Urinary bladder (tissue), 4 donors: Measurements from ENCODE around the gene STAM. TPM values are rescaled to one million over a fixed set of nuclear protein-coding genes. Genes with fewer than 3 reads are reported as not detected.
"Not testable (repeated sequence)": the region's sequence is repeated elsewhere in the genome, so short reads cannot be mapped to it uniquely, and the experiment has no call there.

Source experiments
- DNase-seq: peaks from one replicate; pipeline ENCODE4 v3.0.0-alpha.2; 2015; ENCODE audit errors: extremely low spot score
- H3K27ac ChIP-seq: one replicate; pipeline ENCODE4 v1.5.1; 2013; ENCODE audit warnings: low read depth, mild to moderate bottlenecking, moderate library complexity
- H3K36me3 ChIP-seq: one replicate; pipeline ENCODE4 v1.6.1; 2013; ENCODE audit warnings: mild to moderate bottlenecking, moderate library complexity; ENCODE audit not compliant: insufficient read depth
- H3K4me1 ChIP-seq: one replicate; pipeline ENCODE4 v1.6.1; 2013; ENCODE audit warnings: mild to moderate bottlenecking, moderate library complexity; ENCODE audit not compliant: insufficient read depth
- H3K4me3 ChIP-seq: one replicate; pipeline ENCODE4 v1.5.1; 2013; ENCODE audit warnings: low read depth, low read length
- WGBS: extraction: QIAGEN DNeasy Blood & Tissue Kit; methylation state at CpG from one replicate; pipeline ENCODE4 v1.1.7; 2013; 5-methylcytosine and 5-hydroxymethylcytosine counted together
- polyA plus RNA-seq: library from polyadenylated mRNA; stranded (reverse); fragments of 200-250 nt; gene quantifications from one replicate; pipeline ENCODE4 v1.2.3, GENCODE V29; 2013
- total RNA-seq: library from RNA; depleted of rRNA; stranded (reverse); fragments of >200 nt; gene quantifications from one replicate; pipeline ENCODE4 v1.2.3, GENCODE V29; 2014
- donor health status: healthy with polysubstance abuse.
- donor health status: healthy.

The STAM gene
- total and polyA plus RNA-seq, 2 donors: 12.5 to 55.0 TPM

DNA sequence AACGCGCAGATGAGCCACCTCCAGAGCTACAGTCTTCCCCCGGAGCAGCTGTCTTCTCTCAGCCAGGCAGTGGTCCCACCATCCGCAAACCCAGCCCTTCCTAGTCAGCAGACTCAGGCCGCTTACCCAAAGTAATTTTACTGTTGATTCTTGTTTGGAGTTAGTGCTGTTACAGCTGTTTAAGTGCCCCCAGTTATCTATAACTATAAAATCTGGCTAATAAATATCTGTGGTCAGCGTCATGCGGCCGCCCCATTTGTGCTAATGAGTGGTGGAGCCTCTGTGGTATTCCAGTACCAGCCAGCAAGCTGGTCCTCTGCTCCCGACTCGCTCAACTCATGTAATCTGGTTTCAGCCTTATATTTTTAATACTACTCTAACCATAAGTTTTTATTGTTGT lies 64.9 kb downstream of the STAM start:
- WGBS: 70% methylated on average over 10 of the region's 10 CpGs
- Histone ChIP-seq H3K36me3 (peaks cover 6% of the 10 kb centered on the region), H3K4me3 (no peak overlapping the region), H3K4me1 (no peaks in the 10 kb centered on the region), H3K27ac (no peak overlapping the region)
- DNase-seq: no peak

DNA sequence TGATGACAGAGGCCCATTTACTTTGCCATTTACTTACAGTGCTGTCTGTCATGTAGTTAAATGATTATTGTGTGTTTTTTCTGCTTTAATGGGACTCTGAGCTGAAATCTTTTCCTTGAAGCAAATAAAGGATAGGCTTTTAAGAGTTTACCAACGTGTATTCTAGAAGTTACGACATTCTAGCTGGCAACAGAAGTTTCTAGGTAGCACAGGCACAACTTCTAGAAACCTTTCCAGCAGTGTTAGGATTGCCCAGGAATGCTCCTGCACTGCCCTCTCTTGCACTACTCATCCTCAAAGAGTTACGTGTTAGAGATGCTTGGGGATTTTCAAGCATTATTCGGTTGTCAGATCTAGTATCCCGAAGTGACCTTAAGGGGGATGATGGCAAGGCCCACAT lies 65.5 kb downstream of the STAM start:
- no peak overlapping the region for H3K4me3 ChIP-seq
- H3K36me3 ChIP-seq: peaks cover 8% of the 10 kb centered on the region
- H3K4me1 ChIP-seq: no peaks in the 10 kb centered on the region
- 76% methylated on average over 5 of the region's 5 CpGs for WGBS
- DNase-seq: no peak
- H3K27ac ChIP-seq: no peak overlapping the region

DNA sequence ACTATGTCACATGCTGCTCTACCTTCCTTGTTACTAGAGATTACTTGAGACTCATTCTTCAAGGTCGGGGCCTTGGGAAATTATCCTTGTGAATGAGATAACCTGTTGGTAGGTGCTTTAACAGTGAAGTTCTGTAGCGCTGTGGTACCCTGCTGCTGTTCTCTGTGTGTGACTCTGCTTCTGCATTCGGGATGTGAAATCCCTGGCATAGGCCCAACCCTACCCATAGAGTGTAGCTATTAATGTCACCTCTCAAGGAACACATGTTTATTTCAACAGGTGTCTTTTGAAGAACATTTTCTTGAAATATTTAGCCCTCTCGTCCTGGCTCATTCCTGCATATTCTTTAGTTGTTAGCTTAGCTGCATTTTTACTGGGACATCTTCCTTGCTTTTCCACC lies 66.2 kb downstream of the STAM start:
- DNase-seq: no peak
- H3K4me1 ChIP-seq: no peaks in the 10 kb centered on the region
- H3K4me3 ChIP-seq: no peak overlapping the region
- 83% methylated on average over 4 of the region's 4 CpGs for WGBS
- H3K36me3 ChIP-seq: peaks cover 9% of the 10 kb centered on the region
- H3K27ac ChIP-seq: no peak overlapping the region

DNA sequence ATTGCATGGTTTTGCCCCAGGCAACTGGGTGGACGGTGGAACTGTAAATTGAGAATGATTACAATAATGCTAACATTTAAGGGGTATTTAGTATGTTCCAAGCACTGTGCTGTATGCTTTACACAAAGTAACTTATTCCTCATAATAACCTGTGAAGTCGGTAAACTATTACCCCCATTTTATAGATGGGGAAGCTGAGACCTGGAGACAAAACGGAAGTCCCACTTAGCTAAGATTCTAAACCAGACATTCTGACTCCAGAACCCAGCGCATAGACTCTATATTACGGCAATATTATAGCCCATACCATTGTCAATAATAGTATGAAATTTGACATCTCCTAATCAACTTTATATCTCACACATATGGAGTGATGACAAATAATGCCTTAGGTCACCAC lies 68.1 kb downstream of the STAM start:
- no peak overlapping the region for H3K4me3 ChIP-seq
- no peak for DNase-seq
- H3K36me3 ChIP-seq: peaks cover 8% of the 10 kb centered on the region
- H3K27ac ChIP-seq: no peak overlapping the region
- H3K4me1 ChIP-seq: no peaks in the 10 kb centered on the region
- WGBS: 95% methylated on average over 5 of the region's 5 CpGs

DNA sequence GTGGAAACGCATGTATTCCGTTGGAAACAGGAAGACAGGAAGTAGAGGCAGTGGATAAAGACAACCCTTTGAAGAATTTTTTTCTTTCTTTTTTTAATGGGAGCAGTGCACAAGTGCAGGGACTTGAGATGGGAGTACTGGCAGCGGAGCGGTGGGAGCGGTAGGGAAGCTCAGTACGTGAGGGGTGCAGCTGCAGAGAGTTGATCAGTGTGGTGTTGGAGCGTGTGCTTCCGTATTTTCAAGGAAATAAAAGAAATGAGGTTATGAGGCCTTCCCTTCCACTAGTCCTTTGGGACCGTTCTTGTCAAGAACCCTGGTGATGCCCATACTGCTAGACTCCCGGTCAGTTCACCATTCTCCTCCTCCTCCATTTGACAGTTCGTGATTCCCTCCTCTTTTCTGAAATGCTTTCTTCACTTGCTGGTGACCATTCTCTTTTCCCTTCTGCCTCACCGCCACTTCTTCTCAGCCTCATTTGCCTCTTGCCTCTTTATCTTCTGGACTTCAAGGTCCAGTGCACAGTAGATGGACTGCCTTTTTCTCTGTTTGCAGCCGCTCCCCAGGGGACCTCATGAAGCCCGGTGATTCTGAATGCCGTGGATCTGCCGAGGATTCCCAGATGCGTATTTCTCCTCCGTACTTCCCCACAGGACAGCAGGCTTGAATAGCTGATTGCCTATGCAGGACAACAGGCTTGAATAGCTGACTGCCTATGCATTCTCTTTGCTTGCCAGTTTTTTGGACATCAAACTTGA lies 68.9 kb downstream of the STAM start:
- no peak for DNase-seq
- H3K27ac ChIP-seq: no peak overlapping the region
- H3K4me3 ChIP-seq: no peak overlapping the region
- no peaks in the 10 kb centered on the region for H3K4me1 ChIP-seq
- H3K36me3 ChIP-seq: peaks cover 8% of the 10 kb centered on the region
- WGBS: 73% methylated on average over 18 of the region's 18 CpGs

DNA sequence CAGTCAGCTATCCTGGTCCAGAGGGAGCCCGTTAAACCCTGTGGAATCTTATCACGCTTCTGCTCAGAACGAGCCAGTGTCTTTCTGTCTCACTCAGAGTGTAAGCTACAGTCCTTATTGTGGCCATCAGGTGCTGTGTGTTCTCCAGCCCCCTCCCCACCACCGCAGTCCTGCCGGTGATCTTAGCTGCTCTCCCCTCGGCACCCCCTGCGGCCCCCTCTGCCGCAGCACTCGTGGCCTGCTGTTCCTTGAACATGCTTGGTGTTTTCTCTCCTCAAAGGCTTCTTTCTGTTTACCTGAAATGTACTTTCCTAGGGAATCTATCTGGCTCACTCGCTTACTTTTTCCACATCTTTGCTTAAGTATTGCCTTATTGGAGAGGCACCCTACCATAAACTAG lies 69.8 kb downstream of the STAM start:
- DNase-seq: no peak
- WGBS: 90% methylated on average over 10 of the region's 10 CpGs
- H3K4me1 ChIP-seq: no peaks in the 10 kb centered on the region
- H3K27ac ChIP-seq: no peak overlapping the region
- no peak overlapping the region for H3K4me3 ChIP-seq
- peaks cover 8% of the 10 kb centered on the region for H3K36me3 ChIP-seq

DNA sequence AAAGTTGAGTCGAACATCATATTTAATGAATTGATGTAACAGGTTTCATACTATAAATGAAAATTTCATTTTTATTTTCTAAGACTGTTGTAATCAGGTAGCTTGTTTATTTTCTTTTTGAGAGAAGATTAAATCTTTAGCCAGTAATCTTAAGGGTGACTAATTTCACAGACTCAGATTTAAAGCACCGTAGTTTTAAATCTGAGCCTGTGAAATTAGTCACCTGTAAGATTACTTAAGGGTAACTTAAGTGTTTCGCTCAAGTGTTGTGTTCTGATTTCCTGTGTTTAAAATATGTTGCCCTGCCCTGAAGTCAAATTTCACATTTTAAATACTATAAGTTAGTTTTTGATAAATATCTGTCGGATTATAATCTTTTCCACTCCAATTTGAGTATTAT lies 72.2 kb downstream of the STAM start:
- no peak overlapping the region for H3K4me3 ChIP-seq
- H3K36me3 ChIP-seq: peaks cover 6% of the 10 kb centered on the region
- no peak overlapping the region for H3K27ac ChIP-seq
- DNase-seq: no peak
- H3K4me1 ChIP-seq: no peaks in the 10 kb centered on the region
- 98% methylated on average over 4 of the region's 4 CpGs for WGBS

DNA sequence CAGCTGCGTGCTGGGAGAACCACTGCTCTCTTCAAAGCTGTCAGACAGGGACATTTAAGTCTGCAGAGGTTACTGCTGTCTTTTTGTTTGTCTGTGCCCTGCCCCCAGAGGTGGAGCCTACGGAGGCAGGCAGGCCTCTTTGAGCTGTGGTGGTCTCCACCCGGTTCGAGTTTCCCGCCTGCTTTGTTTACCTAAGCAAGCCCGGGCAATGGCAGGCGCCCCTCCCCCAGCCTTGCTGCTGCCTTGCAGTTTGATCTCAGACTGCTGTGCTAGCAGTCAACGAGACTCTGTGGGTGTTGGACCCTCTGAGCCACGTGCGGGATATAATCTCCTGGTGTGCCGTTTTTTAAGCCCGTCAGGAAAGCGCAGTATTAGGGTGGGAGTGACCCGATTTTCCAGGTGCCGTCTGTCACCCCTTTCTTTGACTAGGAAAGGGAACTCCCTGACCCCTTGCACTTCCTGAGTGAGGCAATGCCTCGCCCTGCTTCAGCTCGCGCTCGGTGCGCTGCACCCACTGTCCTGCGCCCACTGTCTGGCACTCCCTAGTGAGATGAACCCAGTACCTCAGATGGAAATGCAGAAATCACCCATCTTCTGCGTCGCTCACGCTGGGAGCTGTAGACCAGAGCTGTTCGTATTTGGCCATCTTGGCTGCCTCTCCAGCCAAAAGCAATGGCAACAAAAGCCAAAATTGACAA lies 78.5 kb downstream of the STAM start:
- not testable (repeated sequence) for H3K27ac ChIP-seq, H3K36me3 ChIP-seq, DNase-seq, H3K4me1 ChIP-seq, H3K4me3 ChIP-seq
- WGBS: 94% methylated on average over 23 of the region's 25 CpGs

DNA sequence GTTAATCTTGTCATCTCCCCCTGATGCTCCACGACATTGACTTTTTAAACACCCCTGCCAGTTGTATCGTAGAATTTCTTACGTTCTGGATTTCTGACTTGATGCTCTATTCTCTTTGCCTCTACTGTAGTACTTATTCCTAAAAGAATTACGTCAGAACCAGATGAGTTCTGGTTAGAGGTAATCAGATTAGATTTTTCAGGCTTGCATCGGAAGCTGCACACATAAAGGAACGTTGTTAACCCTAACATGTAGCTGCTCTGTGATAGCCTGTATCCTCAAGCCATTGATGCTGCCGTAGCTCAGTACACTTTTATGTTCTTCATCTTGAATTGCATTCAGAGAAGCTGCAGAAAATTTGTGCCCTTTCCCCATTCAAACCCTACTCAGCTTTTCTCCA lies 81.8 kb downstream of the STAM start:
- Histone ChIP-seq H3K27ac (no peak overlapping the region), H3K4me1 (no peaks in the 10 kb centered on the region), H3K4me3 (no peak overlapping the region), H3K36me3 (no peaks in the 10 kb centered on the region)
- WGBS: 61% methylated on average over 7 of the region's 7 CpGs
- no peak for DNase-seq

DNA sequence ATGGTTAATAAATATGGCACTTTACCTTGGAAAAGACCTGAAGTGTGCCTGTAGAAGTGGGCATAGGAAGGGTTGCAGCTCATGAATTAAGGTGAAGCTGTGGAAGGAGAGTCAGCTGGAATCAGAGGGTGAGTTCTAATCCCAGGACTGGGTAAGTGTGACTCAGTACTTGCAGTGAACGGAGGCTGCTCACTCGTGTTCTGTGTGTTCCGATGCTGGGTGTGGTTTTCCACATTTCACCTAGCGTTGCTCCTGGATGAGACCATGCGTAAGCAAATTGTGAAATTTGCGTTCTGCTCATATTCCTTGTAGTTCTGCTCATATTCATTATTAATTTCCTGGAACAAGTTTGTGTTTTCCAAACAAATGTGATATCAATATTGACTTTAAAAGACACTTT lies 85.7 kb downstream of the STAM start:
- H3K27ac ChIP-seq: no peak overlapping the region
- H3K36me3 ChIP-seq: no peaks in the 10 kb centered on the region
- H3K4me3 ChIP-seq: no peak overlapping the region
- 91% methylated on average over 6 of the region's 6 CpGs for WGBS
- no peaks in the 10 kb centered on the region for H3K4me1 ChIP-seq
- no peak for DNase-seq

DNA sequence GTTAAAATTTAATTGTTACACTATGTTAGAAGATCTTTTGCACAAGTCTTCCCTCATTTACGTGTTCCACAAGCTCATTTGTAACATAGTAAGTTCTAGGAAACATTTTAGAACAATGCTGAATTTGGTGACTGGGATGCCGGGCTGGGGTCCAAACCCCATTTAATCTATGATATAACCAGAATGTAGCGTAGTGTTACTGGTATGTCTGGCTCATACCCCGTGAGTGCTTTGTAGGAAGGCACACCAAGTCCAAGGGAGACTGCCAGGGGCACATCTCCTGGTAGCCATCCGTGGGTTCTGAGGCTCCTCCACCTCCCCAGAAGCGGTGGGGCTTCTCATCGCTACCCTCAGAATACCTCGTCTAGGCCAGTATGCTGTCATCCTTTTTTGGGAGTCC lies 86.7 kb downstream of the STAM start:
- no peak for DNase-seq
- Histone ChIP-seq H3K4me1 (no peaks in the 10 kb centered on the region), H3K4me3 (no peak overlapping the region), H3K27ac (no peak overlapping the region), H3K36me3 (no peaks in the 10 kb centered on the region)
- 82% methylated on average over 8 of the region's 8 CpGs for WGBS

DNA sequence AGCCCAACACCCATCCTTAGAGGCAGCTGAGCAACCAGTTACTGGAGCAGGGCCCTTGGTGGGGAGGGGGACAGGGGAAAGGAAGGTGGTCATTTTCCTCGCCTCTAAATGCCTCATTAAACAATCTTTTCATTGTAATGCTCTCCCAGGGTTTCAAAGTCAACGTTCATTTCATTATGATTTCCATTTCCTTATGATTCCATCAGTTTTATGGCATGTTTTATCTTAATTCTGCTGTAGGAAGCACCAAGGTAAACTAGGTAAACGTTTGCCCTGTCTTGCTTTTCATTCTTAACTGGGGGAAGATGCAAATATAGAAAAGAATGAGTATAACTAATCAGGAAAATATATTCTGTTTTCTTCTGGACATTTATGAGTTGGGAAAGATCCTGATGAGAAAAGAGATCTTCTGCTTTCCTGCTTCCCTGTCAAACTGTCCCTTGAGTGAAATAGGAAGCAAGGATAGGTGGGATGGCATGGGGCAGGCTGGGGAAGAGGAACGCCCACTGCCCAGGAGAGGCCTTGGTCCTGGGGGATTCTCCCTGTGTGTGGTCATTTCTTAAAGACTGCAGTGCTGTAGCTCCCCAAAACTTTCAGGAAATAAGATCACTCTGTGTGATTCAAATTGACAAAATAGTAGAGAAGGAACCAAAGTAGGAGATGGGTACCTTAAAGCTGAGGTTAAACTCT lies 87.5 kb downstream of the STAM start:
- DNase-seq: no peak
- Histone ChIP-seq H3K4me1 (no peaks in the 10 kb centered on the region), H3K36me3 (no peaks in the 10 kb centered on the region), H3K27ac (no peak overlapping the region), H3K4me3 (no peak overlapping the region)
- 62% methylated on average over 4 of the region's 4 CpGs for WGBS

DNA sequence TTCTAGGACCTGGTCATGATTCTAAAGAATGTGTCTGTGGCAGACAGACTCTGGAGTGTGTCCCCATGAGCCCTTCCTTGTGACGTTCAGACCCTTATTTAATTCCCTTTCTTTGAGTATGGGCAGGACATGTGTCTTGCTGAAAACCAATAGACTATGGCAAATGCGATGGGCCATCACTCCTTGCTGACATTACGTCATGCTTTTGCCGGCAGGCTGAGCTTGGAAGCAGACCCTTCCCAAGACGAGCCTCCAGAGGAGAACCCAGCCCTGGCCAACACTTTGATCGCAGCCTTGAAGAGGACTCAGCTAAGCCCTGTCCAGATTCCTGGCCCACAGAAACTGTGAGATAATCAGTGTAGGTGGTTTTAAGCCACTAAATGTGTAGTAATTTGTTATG lies 89.7 kb downstream of the STAM start:
- WGBS: 94% methylated on average over 6 of the region's 6 CpGs
- no peak for DNase-seq
- no peaks in the 10 kb centered on the region for H3K36me3 ChIP-seq
- H3K4me1 ChIP-seq: no peaks in the 10 kb centered on the region
- H3K27ac ChIP-seq: no peak overlapping the region
- no peak overlapping the region for H3K4me3 ChIP-seq
